GM13977 (cell line): ENCODE measurements around the gene COA8.
"Not testable (repeated sequence)": the region's sequence is repeated elsewhere in the genome, so short reads cannot be mapped to it uniquely, and the experiment has no call there.

Source experiments
- DNase-seq: peaks from one replicate; pipeline ENCODE4 v3.0.0; 2012; ENCODE audit warnings: low spot score
- CTCF ChIP-seq: IDR thresholded peaks from 2 replicates; pipeline ENCODE4 v1.5.1; 2012; ENCODE audit warnings: mild to moderate bottlenecking, control low read depth; ENCODE audit not compliant: insufficient read depth; ENCODE audit errors: extremely low read depth, missing control alignments
- in situ Hi-C: fragments of 300-500 bp; cut with MboI; formaldehyde crosslinking; loops from one replicate; pipeline ENCODE4 v1.12.0; 2022; ENCODE audit warnings: low sequenced_read_pairs, low pct_unique_long_range_greater_than_20kb, mixed read lengths, inconsistent platforms; ENCODE audit not compliant: unreplicated experiment

The COA8 gene

DNA sequence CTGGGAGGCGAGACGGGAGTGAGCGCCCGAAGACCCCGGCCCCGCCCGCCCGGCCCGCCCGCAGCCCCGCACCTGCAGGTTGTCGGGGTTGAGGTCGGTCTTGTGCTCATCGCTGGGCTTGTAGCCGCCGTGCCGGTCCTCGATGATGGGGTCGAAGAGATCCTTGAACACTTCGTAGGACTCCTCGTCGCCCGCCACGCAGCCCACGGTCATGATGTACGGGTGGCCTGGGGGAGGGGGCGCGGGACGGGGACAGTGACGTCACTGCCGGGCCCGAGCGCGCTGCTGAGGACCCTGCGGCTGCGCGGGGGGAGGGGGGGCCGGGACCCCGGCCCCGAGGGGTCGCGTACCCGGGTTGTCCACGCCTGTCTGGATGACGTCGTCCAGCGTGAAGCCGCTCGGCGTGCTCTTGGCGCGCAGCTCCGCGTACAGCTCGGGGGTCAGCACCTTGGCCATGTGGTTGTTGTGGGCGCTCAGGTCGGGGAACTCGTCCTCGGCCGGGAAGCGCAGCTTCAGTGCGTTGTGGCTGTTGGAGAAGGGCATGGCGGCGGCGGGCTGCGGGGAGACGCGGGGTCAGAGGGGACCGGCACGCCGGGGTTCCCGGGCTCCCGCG, 40.7 kb upstream of the COA8 start:
- in situ Hi-C loops: no loop called here
- TF ChIP-seq CTCF: no peak
- DNase-seq: peak; percentile 68

- DNase-seq: peak; percentile 84
- TF ChIP-seq CTCF: no peak
- in situ Hi-C loops: no loop called here
Measured at GRCh38 chr14:103522649-103523574, 39.8 kb upstream of the COA8 start, which contains the start of gene CKB. TSS of gene CKB (minus strand) at chr14:103522830. CDS start at chr14:103522493, 337 bp downstream.

GRCh38 chr14:103523575-103523954, 39.2 kb upstream of the COA8 start:
- in situ Hi-C loops: no loop called here
- TF ChIP-seq CTCF: no peak
- DNase-seq: no peak

GRCh38 chr14:103524002-103524935, 38.5 kb upstream of the COA8 start:
- in situ Hi-C loops: no loop called here

DNA sequence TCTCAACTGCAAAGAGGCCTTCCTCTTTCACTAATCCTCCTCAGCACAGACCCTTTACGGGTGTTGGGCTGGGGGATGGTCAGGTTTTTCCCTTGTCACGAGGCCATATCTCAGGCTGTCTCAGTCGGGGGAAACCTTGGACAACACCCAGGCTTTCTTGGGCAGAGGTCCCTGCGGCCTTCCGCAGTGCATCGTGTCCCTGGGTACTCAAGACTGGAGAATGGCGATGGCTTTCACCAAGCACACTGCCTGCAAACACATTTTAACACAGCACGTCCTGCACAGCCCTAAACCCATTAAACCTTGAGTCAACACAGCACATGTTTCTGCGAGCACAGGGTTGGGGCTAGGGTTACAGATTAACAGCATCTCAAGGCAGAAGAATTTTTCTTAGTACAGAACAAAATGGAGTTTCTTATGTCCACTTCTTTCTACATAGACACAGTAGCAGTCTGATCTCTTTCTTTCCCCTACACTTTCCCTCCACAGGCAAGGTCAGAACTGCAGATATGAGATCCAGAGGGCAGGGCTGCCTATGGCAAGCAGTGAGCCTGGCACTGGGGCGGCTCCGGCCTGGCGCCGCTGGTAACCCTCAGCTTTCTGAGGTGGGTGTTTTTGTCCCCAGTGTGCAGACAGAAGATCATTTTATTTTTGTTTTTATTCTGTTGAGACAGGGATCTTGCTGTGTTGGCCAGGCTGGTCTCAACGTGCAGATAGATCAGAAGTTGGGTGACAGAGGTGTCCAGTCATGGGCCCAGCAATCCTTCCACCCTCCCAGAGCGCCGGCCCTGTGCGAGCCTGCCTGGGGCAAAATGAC, 37.1 kb upstream of the COA8 start:
- DNase-seq, in situ Hi-C loops: not testable (repeated sequence)

More at GRCh38 chr14:103524002-103524935, 38.5 kb upstream of the COA8 start:
- no peak for DNase-seq
- no peak for TF ChIP-seq CTCF

DNA sequence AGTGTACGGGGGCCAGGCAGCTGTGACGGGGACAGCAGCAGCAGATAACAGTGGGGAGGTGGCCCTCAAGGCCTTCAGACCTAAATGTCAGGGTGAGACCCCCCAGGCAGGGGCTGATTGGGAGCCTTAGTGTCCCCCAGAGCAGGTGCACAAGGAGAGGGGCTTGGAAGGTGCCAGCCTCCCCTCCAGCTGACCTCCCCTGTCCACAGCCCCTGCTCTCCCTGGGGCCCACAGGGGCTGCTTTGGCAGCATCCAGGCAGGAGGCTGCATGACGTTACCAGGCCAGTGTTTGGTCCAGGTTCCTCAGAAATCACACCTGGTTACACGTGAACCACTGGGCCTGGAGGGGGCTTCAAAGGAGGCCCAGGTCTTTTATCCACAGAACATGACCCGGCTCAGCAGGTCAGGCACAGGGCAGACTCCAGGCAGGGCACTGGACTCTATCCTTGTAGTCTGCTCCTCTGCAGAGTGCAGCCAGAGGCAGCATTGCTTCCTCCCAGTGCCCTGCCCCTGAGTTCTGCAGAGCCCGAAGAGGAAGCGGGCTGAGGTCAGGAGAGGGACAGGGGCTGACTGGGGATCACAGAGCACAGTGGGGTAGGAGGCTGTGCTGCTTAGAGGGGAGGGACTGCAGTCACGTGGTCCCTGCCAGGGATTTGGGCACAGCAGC, 36.4 kb upstream of the COA8 start:
- in situ Hi-C loops: no loop called here
- DNase-seq: no peak
- no peak for TF ChIP-seq CTCF
